OCI-LY3 (cell line): ENCODE data around the gene RORB.

Experiments used
- H2AFZ ChIP-seq: fragments of 200-600, 300-600 bp; shearing (Covaris generic); 2 replicates; pipeline ENCODE4 v1.6.0; 2014; ENCODE audit warnings: antibody characterized with exemption, low read depth, low read length
- H3K27ac ChIP-seq: fragments of 200-600, 300-600 bp; sonication (generic); 2 replicates; pipeline ENCODE4 v1.5.1; 2014; ENCODE audit warnings: mild to moderate bottlenecking, low read length, moderate library complexity, mixed read lengths
- H3K27me3 ChIP-seq: fragments of 200-600, 300-600 bp; sonication (generic); 2 replicates; pipeline ENCODE4 v1.6.1; 2014; ENCODE audit warnings: low read depth, low read length, mixed read lengths
- H3K36me3 ChIP-seq: fragments of 200-600, 300-600 bp; sonication (generic); replicated peaks from 2 replicates; pipeline ENCODE3; 2014; ENCODE audit warnings: low read depth, low read length, mixed read lengths
- H3K4me1 ChIP-seq: fragments of 300-600, 200-600 bp; sonication (generic); 2 replicates; pipeline ENCODE4 v1.6.1; 2014; ENCODE audit warnings: low read length, mixed read lengths
- H3K4me2 ChIP-seq: fragments of 200-600, 300-600 bp; sonication (generic); 2 replicates; pipeline ENCODE4 v1.6.1; 2014; ENCODE audit warnings: low read length, mixed read lengths
- H3K4me3 ChIP-seq: fragments of 300-600, 200-600 bp; sonication (generic); 2 replicates; pipeline ENCODE4 v1.5.1; 2014; ENCODE audit warnings: antibody characterized with exemption, mild to moderate bottlenecking, low read length, moderate library complexity
- H3K79me2 ChIP-seq: fragments of 300-600, 200-600 bp; shearing (Covaris generic); 2 replicates; pipeline ENCODE4 v1.6.1; 2014; ENCODE audit warnings: mild to moderate bottlenecking, low read length, mixed read lengths
- H3K9ac ChIP-seq: fragments of 300-600, 200-600 bp; shearing (Covaris generic); 2 replicates; pipeline ENCODE4 v1.6.0; 2014; ENCODE audit warnings: mild to moderate bottlenecking, low read length, moderate library complexity
- H3K9me3 ChIP-seq: fragments of 200-600, 300-600 bp; shearing (Covaris generic); 2 replicates; pipeline ENCODE4 v1.6.1; 2014; ENCODE audit warnings: low read length, mixed read lengths; ENCODE audit not compliant: insufficient read depth
- H4K20me1 ChIP-seq: fragments of 200-600, 300-600 bp; sonication (generic); 2 replicates; pipeline ENCODE4 v1.6.1; 2016; ENCODE audit warnings: low read length, mixed read lengths; ENCODE audit not compliant: insufficient read depth
- EZH2phosphoT487 ChIP-seq: fragments of 200-600 bp; shearing (Covaris generic); IDR thresholded peaks from 2 replicates; pipeline ENCODE4 v1.6.1; 2018; ENCODE audit warnings: antibody characterized with exemption, mixed run types, low read depth
- TF ChIP-seq, protein P1 (sequence below): fragments of 200-600, 300-600 bp; sonication (generic); IDR thresholded peaks from 2 replicates; pipeline ENCODE4 v1.5.1; 2014; ENCODE audit warnings: antibody characterized with exemption, low read length, low read depth

RORB gene

DNA sequence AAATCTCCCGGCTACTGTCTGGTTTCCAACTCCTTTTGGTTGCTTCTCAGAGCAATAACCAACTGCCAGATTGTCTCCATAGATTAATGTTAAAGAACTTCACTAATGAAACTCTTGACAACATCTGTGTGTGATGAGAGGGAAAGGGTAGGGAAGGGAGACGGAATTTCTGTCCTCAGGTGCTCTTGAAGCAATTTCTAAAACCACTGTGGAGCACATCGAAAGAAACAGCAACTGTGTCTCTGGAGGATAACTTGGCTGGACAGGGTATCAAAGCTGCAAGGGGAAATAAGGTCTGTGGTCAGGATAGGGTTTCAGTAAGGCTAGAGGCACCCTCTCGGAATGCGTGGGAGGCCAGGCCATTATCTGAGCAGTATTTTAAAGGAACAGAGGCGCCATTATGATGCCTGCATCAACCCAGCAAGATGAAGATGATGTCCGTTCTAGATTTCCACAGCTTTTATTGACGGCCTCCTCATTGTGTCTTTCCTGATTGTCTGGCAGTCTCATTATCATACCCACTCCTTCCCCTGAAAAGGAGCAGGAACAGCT lies 76.6 kb downstream of the RORB start:
- H2AFZ ChIP-seq = no peak overlapping the region

DNA sequence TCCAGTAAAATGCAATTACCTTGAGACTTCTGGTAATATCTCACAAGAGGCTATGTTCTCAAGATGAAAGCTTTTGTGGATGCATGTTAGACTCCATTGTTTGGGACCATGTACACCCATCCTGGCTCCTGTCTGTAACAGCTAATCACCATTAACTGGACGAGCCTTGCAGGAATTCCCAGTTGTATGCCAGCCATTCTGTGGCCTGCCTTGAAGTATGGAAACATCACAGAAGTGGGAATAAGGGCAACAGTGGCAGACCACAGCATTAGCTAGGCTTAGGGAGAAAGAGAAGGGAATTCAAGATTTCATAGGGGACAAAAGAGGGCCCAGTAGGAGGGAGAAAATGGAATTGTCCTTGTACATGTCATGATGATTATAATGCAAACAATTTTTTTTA lies 79.0 kb downstream of the RORB start:
- Histone ChIP-seq H3K9me3 (no peaks in the 10 kb centered on the region), H3K27ac (no peak overlapping the region), H3K9ac (no peak overlapping the region), H3K4me2 (no peak overlapping the region), H3K4me1 (no peaks in the 10 kb centered on the region), H3K4me3 (no peak overlapping the region), H3K27me3 (peaks cover 3% of the 10 kb centered on the region; the same call in 1 of the 2 replicates), H2AFZ (no peak overlapping the region), H4K20me1 (no peaks in the 10 kb centered on the region), H3K79me2 (no peaks in the 10 kb centered on the region), H3K36me3 (no peaks in the 10 kb centered on the region)
- TF ChIP-seq, protein P1, sequence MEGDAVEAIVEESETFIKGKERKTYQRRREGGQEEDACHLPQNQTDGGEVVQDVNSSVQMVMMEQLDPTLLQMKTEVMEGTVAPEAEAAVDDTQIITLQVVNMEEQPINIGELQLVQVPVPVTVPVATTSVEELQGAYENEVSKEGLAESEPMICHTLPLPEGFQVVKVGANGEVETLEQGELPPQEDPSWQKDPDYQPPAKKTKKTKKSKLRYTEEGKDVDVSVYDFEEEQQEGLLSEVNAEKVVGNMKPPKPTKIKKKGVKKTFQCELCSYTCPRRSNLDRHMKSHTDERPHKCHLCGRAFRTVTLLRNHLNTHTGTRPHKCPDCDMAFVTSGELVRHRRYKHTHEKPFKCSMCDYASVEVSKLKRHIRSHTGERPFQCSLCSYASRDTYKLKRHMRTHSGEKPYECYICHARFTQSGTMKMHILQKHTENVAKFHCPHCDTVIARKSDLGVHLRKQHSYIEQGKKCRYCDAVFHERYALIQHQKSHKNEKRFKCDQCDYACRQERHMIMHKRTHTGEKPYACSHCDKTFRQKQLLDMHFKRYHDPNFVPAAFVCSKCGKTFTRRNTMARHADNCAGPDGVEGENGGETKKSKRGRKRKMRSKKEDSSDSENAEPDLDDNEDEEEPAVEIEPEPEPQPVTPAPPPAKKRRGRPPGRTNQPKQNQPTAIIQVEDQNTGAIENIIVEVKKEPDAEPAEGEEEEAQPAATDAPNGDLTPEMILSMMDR = no peak
- no peak for TF ChIP-seq EZH2phosphoT487

More for the DNA sequence above, 76.6 kb downstream of the RORB start:
- Histone ChIP-seq H4K20me1 (no peaks in the 10 kb centered on the region), H3K4me1 (no peaks in the 10 kb centered on the region), H3K9ac (no peak overlapping the region), H3K4me2 (no peak overlapping the region), H3K4me3 (no peak overlapping the region), H3K79me2 (no peaks in the 10 kb centered on the region), H3K9me3 (no peaks in the 10 kb centered on the region), H3K36me3 (no peaks in the 10 kb centered on the region), H3K27ac (no peak overlapping the region), H3K27me3 (peaks cover 3% of the 10 kb centered on the region; the same call in 1 of the 2 replicates)
- TF ChIP-seq, protein P1 = no peak
- no peak for TF ChIP-seq EZH2phosphoT487

DNA sequence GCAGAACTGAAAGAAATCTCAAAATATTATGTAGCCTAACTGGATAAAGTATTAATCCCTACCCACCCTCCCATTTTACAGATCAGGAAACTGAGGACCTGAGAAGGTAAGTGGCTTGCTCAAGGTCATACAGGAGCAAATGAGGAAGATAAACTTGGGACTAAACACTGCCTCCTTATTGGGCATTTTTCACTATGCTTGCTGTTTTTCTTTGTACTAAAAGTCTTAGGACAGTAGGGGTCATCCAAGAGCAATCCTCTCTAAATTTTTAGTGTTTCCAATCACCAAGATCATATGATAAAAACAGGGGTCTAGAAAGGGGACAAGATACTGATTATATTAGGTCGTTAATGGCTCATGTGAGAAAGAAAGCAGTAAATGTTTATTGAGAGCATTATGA lies 80.8 kb downstream of the RORB start:
- Histone ChIP-seq H3K79me2 (no peaks in the 10 kb centered on the region), H3K4me1 (no peaks in the 10 kb centered on the region), H3K4me3 (no peak overlapping the region), H3K4me2 (no peak overlapping the region), H2AFZ (no peak overlapping the region), H4K20me1 (no peaks in the 10 kb centered on the region), H3K9me3 (no peaks in the 10 kb centered on the region), H3K27me3 (no peaks in the 10 kb centered on the region; the same call in 1 of the 2 replicates), H3K27ac (no peak overlapping the region), H3K36me3 (no peaks in the 10 kb centered on the region), H3K9ac (no peak overlapping the region)
- TF ChIP-seq EZH2phosphoT487 = no peak
- TF ChIP-seq, protein P1 = peak; percentile 66

DNA sequence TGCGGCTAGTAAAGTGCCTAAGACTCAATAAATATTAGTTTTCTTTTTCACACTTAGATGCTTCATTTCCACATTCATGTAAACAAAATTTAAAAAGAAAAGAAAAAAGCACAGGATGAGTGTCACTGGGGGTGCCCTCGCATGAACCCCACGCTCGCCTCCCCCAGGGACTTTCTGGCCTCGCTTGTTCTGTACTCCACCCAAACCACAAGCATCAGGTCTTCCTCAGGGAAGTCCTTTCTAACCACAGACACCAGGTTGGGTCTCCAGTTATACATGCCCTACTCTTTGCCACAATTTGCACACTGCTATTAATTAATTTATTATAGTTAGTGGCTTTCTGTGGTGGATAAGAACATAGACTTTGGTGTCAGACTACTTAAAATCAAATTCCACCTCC lies 92.4 kb downstream of the RORB start:
- H3K36me3 ChIP-seq = no peaks in the 10 kb centered on the region
- TF ChIP-seq, protein P1 = no peak
- TF ChIP-seq EZH2phosphoT487 = no peak
- no peaks in the 10 kb centered on the region for H4K20me1 ChIP-seq
- H3K4me1 ChIP-seq = peaks cover 14% of the 10 kb centered on the region
- H3K9ac ChIP-seq = no peak overlapping the region
- H2AFZ ChIP-seq = no peak overlapping the region
- no peaks in the 10 kb centered on the region for H3K27me3 ChIP-seq
- no peaks in the 10 kb centered on the region for H3K79me2 ChIP-seq
- H3K9me3 ChIP-seq = no peaks in the 10 kb centered on the region
- no peak overlapping the region for H3K4me3 ChIP-seq
- H3K4me2 ChIP-seq = peak overlapping the region; percentile 51
- no peak overlapping the region for H3K27ac ChIP-seq
